ENCODE measurements around the gene SH3YL1. TPM values are rescaled to one million over a fixed set of nuclear protein-coding genes. Genes with fewer than 3 reads are reported as not detected.

The SH3YL1 gene
- total RNA-seq, 1 donor from 2014 or later = 120 TPM

GRCh38 chr2:187825-188224 is 76.0 kb downstream of the SH3YL1 start:
- peaks cover 1% of the 10 kb centered on the region for H3K36me3 Mint-ChIP-seq (ENCODE audit: insufficient read depth)

GRCh38 chr2:185221-185620 is 78.6 kb downstream of the SH3YL1 start:
- Mint-ChIP-seq H3K27ac (no peak overlapping the region), H3K9me3 (ENCODE audit: low read depth) (peaks cover 35% of the 10 kb centered on the region), H3K4me3 (ENCODE audit: low read depth) (no peak overlapping the region), H3K27me3 (no peaks in the 10 kb centered on the region), H3K36me3 (ENCODE audit: insufficient read depth) (peaks cover 1% of the 10 kb centered on the region), H3K4me1 (ENCODE audit: low read depth) (no peaks in the 10 kb centered on the region)
- TF ChIP-seq CTCF (IDR thresholded peaks at IDR 0.05; ENCODE audit: unreplicated experiment) = no peak
- DNase-seq (ENCODE audit: low spot score, unreplicated experiment) = no peak

More at GRCh38 chr2:187825-188224, 76.0 kb downstream of the SH3YL1 start:
- Mint-ChIP-seq H3K27me3 (no peaks in the 10 kb centered on the region), H3K4me3 (ENCODE audit: low read depth) (no peak overlapping the region), H3K4me1 (ENCODE audit: low read depth) (no peaks in the 10 kb centered on the region), H3K9me3 (ENCODE audit: low read depth) (peaks cover 35% of the 10 kb centered on the region), H3K27ac (no peak overlapping the region)
- no peak for DNase-seq (ENCODE audit: low spot score, unreplicated experiment)
- no peak for TF ChIP-seq CTCF (IDR thresholded peaks at IDR 0.05; ENCODE audit: unreplicated experiment)

- no peak overlapping the region for H3K27ac Mint-ChIP-seq
- H3K27me3 Mint-ChIP-seq = no peaks in the 10 kb centered on the region
- TF ChIP-seq CTCF (IDR thresholded peaks at IDR 0.05; ENCODE audit: unreplicated experiment) = no peak
- no peak for DNase-seq (ENCODE audit: low spot score, unreplicated experiment)
- H3K9me3 Mint-ChIP-seq (ENCODE audit: low read depth) = peaks cover 32% of the 10 kb centered on the region
- peaks cover 1% of the 10 kb centered on the region for H3K36me3 Mint-ChIP-seq (ENCODE audit: insufficient read depth)
- no peak overlapping the region for H3K4me3 Mint-ChIP-seq (ENCODE audit: low read depth)
- H3K4me1 Mint-ChIP-seq (ENCODE audit: low read depth) = no peaks in the 10 kb centered on the region
Observed at GRCh38 chr2:184695-185094, 79.1 kb downstream of the SH3YL1 start.

- no peak overlapping the region for H3K27ac Mint-ChIP-seq
- TF ChIP-seq CTCF (IDR thresholded peaks at IDR 0.05; ENCODE audit: unreplicated experiment) = no peak
- H3K9me3 Mint-ChIP-seq (ENCODE audit: low read depth) = peaks cover 27% of the 10 kb centered on the region
- no peak overlapping the region for H3K4me3 Mint-ChIP-seq (ENCODE audit: low read depth)
- H3K27me3 Mint-ChIP-seq = peaks cover 4% of the 10 kb centered on the region
- no peak for DNase-seq (ENCODE audit: low spot score, unreplicated experiment)
- H3K36me3 Mint-ChIP-seq (ENCODE audit: insufficient read depth) = peaks cover 1% of the 10 kb centered on the region
- H3K4me1 Mint-ChIP-seq (ENCODE audit: low read depth) = no peaks in the 10 kb centered on the region
Observed at GRCh38 chr2:182509-183122, 81.2 kb downstream of the SH3YL1 start.

GRCh38 chr2:180311-180710 is 83.5 kb downstream of the SH3YL1 start:
- no peaks in the 10 kb centered on the region for H3K36me3 Mint-ChIP-seq (ENCODE audit: insufficient read depth)
- peaks cover 14% of the 10 kb centered on the region for H3K9me3 Mint-ChIP-seq (ENCODE audit: low read depth)
- no peak overlapping the region for H3K27ac Mint-ChIP-seq
- DNase-seq (ENCODE audit: low spot score, unreplicated experiment) = no peak
- TF ChIP-seq CTCF (IDR thresholded peaks at IDR 0.05; ENCODE audit: unreplicated experiment) = no peak
- no peak overlapping the region for H3K4me3 Mint-ChIP-seq (ENCODE audit: low read depth)
- H3K27me3 Mint-ChIP-seq = peaks cover 10% of the 10 kb centered on the region
- H3K4me1 Mint-ChIP-seq (ENCODE audit: low read depth) = no peaks in the 10 kb centered on the region

Measured in progenitor cell of endocrine pancreas (in vitro differentiated cells).